T-cell (primary cell): ENCODE results near the gene LGR6. TPM values are rescaled to one million over a fixed set of nuclear protein-coding genes. Genes with fewer than 3 reads are reported as not detected.

Experiments used
- ATAC-seq, 4 experiments: fragments of 200-7000 bp in 3 of 4; fragments of 150-1000 bp in 1 of 4; cut with Tn5 transposase; replicated peaks in 1 of 4; 1 replicate in 3 of 4; 2 replicates in 1 of 4; pipeline ENCODE4 v1.10.0; 2021; ENCODE audit warnings: moderate library complexity in 3 of 4, mild to moderate bottlenecking in 2 of 4, moderate number of reproducible peaks in 1 of 4
- CTCF ChIA-PET, 2 donors: fragments of 300-600 bp; sonication (Branson Sonifier 250); formaldehyde crosslinking; loops; one replicate each; lab custom pipeline; 2022; ENCODE audit warnings: antibody characterized with exemption in 2 of 2; lab: Charles Lee
- POLR2A ChIA-PET, 2 donors: fragments of 300-600 bp; sonication (Branson Sonifier 250); formaldehyde crosslinking; loops; one replicate each; lab custom pipeline; 2022; ENCODE audit warnings: antibody characterized with exemption in 2 of 2; lab: Charles Lee
- DNase-seq, 35 experiments: peaks; one replicate each; pipeline versions ENCODE4 v3.0.0 to v3.0.0-alpha.2; 2013 to 2023
- H3K27ac ChIP-seq: one replicate; pipeline ENCODE4 v1.5.1; 2013; ENCODE audit warnings: low read length
- H3K27me3 ChIP-seq, 2 experiments: replicated peaks in 1 of 2; 1 replicate in 1 of 2; 2 replicates in 1 of 2; pipeline versions ENCODE4 v1.6.1 to v1.7.0; 2013; ENCODE audit warnings: low read length in 1 of 2, mixed read lengths in 1 of 2; ENCODE audit not compliant: control insufficient read depth in 2 of 2, insufficient read depth in 2 of 2; ENCODE audit errors: extremely low read depth in 1 of 2
- H3K36me3 ChIP-seq, 2 donors: 1 replicate in 1 of 2; 2 replicates in 1 of 2; pipeline versions ENCODE4 v1.6.1 to v1.7.0; 2013; ENCODE audit warnings: low read length in 1 of 2; ENCODE audit not compliant: control insufficient read depth in 2 of 2, insufficient read depth in 1 of 2; ENCODE audit errors: extremely low read depth in 1 of 2
- H3K4me1 ChIP-seq, 2 experiments: 1 replicate in 1 of 2; 2 replicates in 1 of 2; pipeline versions ENCODE4 v1.6.1 to v1.7.0; 2013; ENCODE audit warnings: low read length in 2 of 2, mixed read lengths in 1 of 2; ENCODE audit not compliant: insufficient read depth in 2 of 2, control insufficient read depth in 1 of 2; ENCODE audit errors: extremely low read depth in 1 of 2
- H3K4me3 ChIP-seq, 2 donors: 1 replicate in 1 of 2; 2 replicates in 1 of 2; pipeline versions ENCODE4 v1.5.1 to v1.7.0; 2013; ENCODE audit warnings: mild to moderate bottlenecking in 2 of 2, low read length in 1 of 2, moderate library complexity in 1 of 2; ENCODE audit not compliant: control insufficient read depth in 1 of 2; ENCODE audit errors: extremely low read depth in 1 of 2
- H3K9me3 ChIP-seq: 2 replicates; pipeline ENCODE4 v1.7.0; 2013
- H3K27ac Mint-ChIP-seq, 2 donors: one replicate each; pipeline ENCODE4 v1.8.0; 2020 to 2021; ENCODE audit warnings: mild to moderate bottlenecking in 2 of 2, mixed read lengths in 2 of 2
- H3K27me3 Mint-ChIP-seq, 2 donors: one replicate each; pipeline ENCODE4 v1.8.0; 2021 to 2022; ENCODE audit warnings: mixed read lengths in 2 of 2
- H3K36me3 Mint-ChIP-seq: one replicate; pipeline ENCODE4 v1.8.0; 2021; ENCODE audit warnings: mixed read lengths
- H3K4me1 Mint-ChIP-seq, 3 donors: one replicate each; pipeline ENCODE4 v1.8.0; 2020 to 2022; ENCODE audit warnings: mixed read lengths in 3 of 3, mild to moderate bottlenecking in 1 of 3
- H3K4me3 Mint-ChIP-seq, 3 donors: one replicate each; pipeline ENCODE4 v1.8.0; 2020 to 2022; ENCODE audit warnings: mild to moderate bottlenecking in 3 of 3, mixed read lengths in 3 of 3, moderate library complexity in 3 of 3
- H3K9me3 Mint-ChIP-seq, 3 donors: one replicate each; pipeline ENCODE4 v1.8.0; 2020 to 2022; ENCODE audit warnings: mixed read lengths in 3 of 3
- WGBS: methylation state at CpG from one replicate; pipeline ENCODE4 v1.1.5; 2013; ENCODE audit warnings: missing lambda C conversion rate; ENCODE audit not compliant: insufficient coverage; 5-methylcytosine and 5-hydroxymethylcytosine counted together
- total RNA-seq, 35 experiments: library from RNA in 6 of 35; stranded (reverse) in 6 of 35; fragments of 120-200 nt in 1 of 35; gene quantifications; one replicate each; pipeline versions ENCODE4 v1.2.1 to v1.2.4 and lab custom pipeline; 2013 to 2026

LGR6 gene
- total RNA-seq, 5 donors from 2014 or later (not counting 1 experiment from before 2014, with no cell fraction given): 0.58 to 13.1 (median 1.8) TPM

GRCh38 chr1:202241376-202242079 lies 47.9 kb downstream of the LGR6 start:
- ATAC-seq (no peak), DNase-seq (peak in 1 of 35 experiments; percentile 0)
- Mint-ChIP-seq H3K36me3 (no peaks in the 10 kb centered on the region), H3K9me3 (no peaks in the 10 kb centered on the region), H3K4me1 (peaks cover 0 to under 1% (median 0%) of the 10 kb centered on the region in 3 donors), H3K27me3 (peaks cover 5 to 12% of the 10 kb centered on the region in 2 donors), H3K4me3 (no peak overlapping the region), H3K27ac (no peak overlapping the region)
- Histone ChIP-seq H3K4me1 (no peaks in the 10 kb centered on the region), H3K9me3 (no peaks in the 10 kb centered on the region), H3K4me3 (no peak overlapping the region), H3K27me3 (peaks cover 0 to 22% of the 10 kb centered on the region in 2 experiments), H3K27ac (no peak overlapping the region), H3K36me3 (no peaks in the 10 kb centered on the region)
- WGBS: 40% methylated on average over 2 of the region's 6 CpGs
- ChIA-PET POLR2A (no interaction called here), CTCF (interaction anchor here in 1 of 2 donors (0.8 kb wide), 1 partner anchor 79 kb away, joined by 6 read pairs; no protein-coding TSS in a partner anchor)

GRCh38 chr1:202242080-202242419 lies 48.5 kb downstream of the LGR6 start:
- H3K4me3 ChIP-seq: no peak overlapping the region
- CTCF ChIA-PET: no interaction called here
- no peak for ATAC-seq
- H3K4me1 ChIP-seq: no peaks in the 10 kb centered on the region
- Mint-ChIP-seq H3K4me1 (no peaks in the 10 kb centered on the region), H3K9me3 (no peaks in the 10 kb centered on the region), H3K4me3 (no peak overlapping the region), H3K36me3 (no peaks in the 10 kb centered on the region), H3K27me3 (peaks cover 4 to 8% of the 10 kb centered on the region in 2 donors), H3K27ac (no peak overlapping the region)
- POLR2A ChIA-PET: no interaction called here
- no peaks in the 10 kb centered on the region for H3K9me3 ChIP-seq
- H3K27me3 ChIP-seq: peaks cover 0 to 16% of the 10 kb centered on the region in 2 experiments
- H3K27ac ChIP-seq: no peak overlapping the region
- 80% methylated on average over 1 of the region's 2 CpGs for WGBS
- DNase-seq: no peak
- H3K36me3 ChIP-seq: no peaks in the 10 kb centered on the region

GRCh38 chr1:202243006-202243405 lies 49.4 kb downstream of the LGR6 start:
- H3K4me1 Mint-ChIP-seq: no peaks in the 10 kb centered on the region
- H3K4me3 Mint-ChIP-seq: no peak overlapping the region
- H3K27me3 Mint-ChIP-seq: peaks cover 3 to 4% of the 10 kb centered on the region in 2 donors
- Histone ChIP-seq H3K4me1 (no peaks in the 10 kb centered on the region), H3K27ac (no peak overlapping the region), H3K4me3 (no peak overlapping the region), H3K9me3 (no peaks in the 10 kb centered on the region), H3K27me3 (peaks cover 0 to 13% of the 10 kb centered on the region in 2 experiments), H3K36me3 (no peaks in the 10 kb centered on the region)
- ChIA-PET POLR2A (no interaction called here), CTCF (no interaction called here)
- no peaks in the 10 kb centered on the region for H3K9me3 Mint-ChIP-seq
- peak in 1 of 35 experiments; percentile 4 for DNase-seq
- H3K27ac Mint-ChIP-seq: no peak overlapping the region
- no peak for ATAC-seq
- WGBS: 70% methylated on average over 3 of the region's 3 CpGs
- H3K36me3 Mint-ChIP-seq: no peaks in the 10 kb centered on the region

- Mint-ChIP-seq H3K9me3 (no peaks in the 10 kb centered on the region), H3K36me3 (no peaks in the 10 kb centered on the region), H3K4me1 (no peaks in the 10 kb centered on the region), H3K4me3 (no peak overlapping the region), H3K27ac (no peak overlapping the region), H3K27me3 (peaks cover 2 to 6% of the 10 kb centered on the region in 2 donors)
- Histone ChIP-seq H3K27ac (no peak overlapping the region), H3K4me1 (no peaks in the 10 kb centered on the region), H3K9me3 (no peaks in the 10 kb centered on the region), H3K27me3 (peaks cover 0 to 13% of the 10 kb centered on the region in 2 experiments), H3K4me3 (no peak overlapping the region), H3K36me3 (no peaks in the 10 kb centered on the region)
- CTCF ChIA-PET: no interaction called here
- ATAC-seq (no peak), DNase-seq (no peak)
- POLR2A ChIA-PET: no interaction called here
- WGBS: 87% methylated on average over 7 of the region's 9 CpGs
These were observed 51.3 kb downstream of the LGR6 start for GRCh38 chr1:202244841-202245261.

- H3K4me3 ChIP-seq: no peak overlapping the region
- H3K4me1 Mint-ChIP-seq: no peaks in the 10 kb centered on the region
- H3K4me1 ChIP-seq: no peaks in the 10 kb centered on the region
- no peak overlapping the region for H3K4me3 Mint-ChIP-seq
- no peak for DNase-seq
- H3K9me3 ChIP-seq: no peaks in the 10 kb centered on the region
- no peak for ATAC-seq
- CTCF ChIA-PET: no interaction called here
- WGBS: 95% methylated on average over 4 of the region's 8 CpGs
- no peaks in the 10 kb centered on the region for H3K9me3 Mint-ChIP-seq
- peaks cover 2 to 10% of the 10 kb centered on the region in 2 donors for H3K27me3 Mint-ChIP-seq
- H3K27ac ChIP-seq: no peak overlapping the region
- no peaks in the 10 kb centered on the region for H3K36me3 ChIP-seq
- H3K36me3 Mint-ChIP-seq: no peaks in the 10 kb centered on the region
- H3K27ac Mint-ChIP-seq: no peak overlapping the region
- POLR2A ChIA-PET: no interaction called here
- H3K27me3 ChIP-seq: peaks cover 0 to 13% of the 10 kb centered on the region in 2 experiments
These were observed 51.8 kb downstream of the LGR6 start for GRCh38 chr1:202245391-202245790.

GRCh38 chr1:202247104-202247503 lies 53.5 kb downstream of the LGR6 start:
- ATAC-seq: no peak
- Histone ChIP-seq H3K36me3 (no peaks in the 10 kb centered on the region), H3K27me3 (peaks cover 0 to 11% of the 10 kb centered on the region in 2 experiments), H3K4me3 (no peak overlapping the region), H3K9me3 (no peaks in the 10 kb centered on the region), H3K4me1 (no peaks in the 10 kb centered on the region), H3K27ac (no peak overlapping the region)
- no peaks in the 10 kb centered on the region for H3K4me1 Mint-ChIP-seq
- H3K27me3 Mint-ChIP-seq: peaks cover 6% of the 10 kb centered on the region in 2 donors
- CTCF ChIA-PET: no interaction called here
- no peak overlapping the region for H3K4me3 Mint-ChIP-seq
- H3K36me3 Mint-ChIP-seq: no peaks in the 10 kb centered on the region
- POLR2A ChIA-PET: no interaction called here
- no peaks in the 10 kb centered on the region for H3K9me3 Mint-ChIP-seq
- DNase-seq: no peak
- WGBS: 100% methylated on average over 1 of the region's 6 CpGs
- no peak overlapping the region for H3K27ac Mint-ChIP-seq
